ENCODE measurements around the gene KLHDC4. TPM values are rescaled to one million over a fixed set of nuclear protein-coding genes. Genes with fewer than 3 reads are reported as not detected.

KLHDC4 gene
- polyA plus RNA-seq, 1 of the 3 experiments (the other 2 are of a cell fraction): 51.2 TPM

DNA sequence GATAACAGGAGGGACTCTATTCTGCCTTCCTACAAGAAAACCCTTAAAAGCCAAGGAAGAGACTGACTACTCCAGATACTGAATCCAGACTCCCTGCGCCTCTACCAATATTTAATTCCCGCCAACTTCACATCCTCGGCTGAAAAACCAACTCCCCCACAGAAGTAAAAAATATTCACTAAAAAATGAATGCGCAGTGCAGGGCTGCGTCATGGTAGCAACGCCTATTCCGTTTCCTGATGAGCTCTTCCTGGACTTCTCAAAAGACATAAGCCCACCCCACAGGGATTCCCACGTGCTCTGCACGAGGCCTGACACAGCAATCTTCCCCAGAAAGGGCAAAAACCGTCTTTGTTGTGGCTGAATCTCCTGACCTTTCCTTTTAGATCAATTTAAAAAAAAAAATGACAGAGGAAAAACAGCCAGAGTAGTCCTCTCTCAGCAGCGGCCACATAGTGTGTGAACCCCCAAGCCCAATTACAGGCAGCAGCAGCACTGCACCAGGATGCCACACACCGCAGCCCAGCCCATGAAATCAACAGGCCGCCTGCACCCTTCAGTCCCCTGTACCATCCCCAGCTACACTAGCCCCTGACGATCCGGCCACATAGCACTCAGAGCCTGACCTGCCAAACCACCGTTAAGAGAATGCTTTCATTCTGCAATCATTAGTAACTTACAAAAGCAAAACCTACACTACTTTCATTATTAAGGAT is 23.9 kb downstream of the KLHDC4 start:
- H3K27me3 ChIP-seq (ENCODE audit: insufficient read depth): no peaks in the 10 kb centered on the region
- CTCF ChIA-PET: interaction anchor here (1.0 kb wide), 1 partner anchor 38 kb away, joined by 3 read pairs; no protein-coding TSS in a partner anchor
- H3K9me2 ChIP-seq: no peaks in the 10 kb centered on the region
- H3K79me2 ChIP-seq (ENCODE audit: insufficient read depth): peaks cover 4% of the 10 kb centered on the region; the same call in 1 of the 2 replicates
- no peaks in the 10 kb centered on the region for H4K20me1 ChIP-seq (ENCODE audit: insufficient read depth)
- no peaks in the 10 kb centered on the region for H3F3A ChIP-seq (replicated peaks; ENCODE audit: insufficient read depth)
- WGBS (ENCODE audit: low lambda C conversion rate): 95% methylated on average over 15 of the region's 16 CpGs
- H3K9me3 ChIP-seq: no peaks in the 10 kb centered on the region
- POLR2A ChIA-PET: no interaction called here
- no peak overlapping the region for H3K4me3 ChIP-seq (ENCODE audit: low read depth in 2 of 2, low read length in 1 of 2)
- H3K27ac ChIP-seq (ENCODE audit: low read depth in 2 of 2, low read length in 1 of 2): no peak overlapping the region
- no peak overlapping the region for H3K4me2 ChIP-seq
- no peak overlapping the region for H3K9ac ChIP-seq
- TF ChIP-seq MXI1 (IDR thresholded peaks at IDR 0.05; ENCODE audit: low read depth, low read length): no peak
- no peak for TF ChIP-seq EZH2phosphoT487 (IDR thresholded peaks at IDR 0.05; ENCODE audit: borderline replicate concordance, low read depth)
- TF ChIP-seq, protein P1, sequence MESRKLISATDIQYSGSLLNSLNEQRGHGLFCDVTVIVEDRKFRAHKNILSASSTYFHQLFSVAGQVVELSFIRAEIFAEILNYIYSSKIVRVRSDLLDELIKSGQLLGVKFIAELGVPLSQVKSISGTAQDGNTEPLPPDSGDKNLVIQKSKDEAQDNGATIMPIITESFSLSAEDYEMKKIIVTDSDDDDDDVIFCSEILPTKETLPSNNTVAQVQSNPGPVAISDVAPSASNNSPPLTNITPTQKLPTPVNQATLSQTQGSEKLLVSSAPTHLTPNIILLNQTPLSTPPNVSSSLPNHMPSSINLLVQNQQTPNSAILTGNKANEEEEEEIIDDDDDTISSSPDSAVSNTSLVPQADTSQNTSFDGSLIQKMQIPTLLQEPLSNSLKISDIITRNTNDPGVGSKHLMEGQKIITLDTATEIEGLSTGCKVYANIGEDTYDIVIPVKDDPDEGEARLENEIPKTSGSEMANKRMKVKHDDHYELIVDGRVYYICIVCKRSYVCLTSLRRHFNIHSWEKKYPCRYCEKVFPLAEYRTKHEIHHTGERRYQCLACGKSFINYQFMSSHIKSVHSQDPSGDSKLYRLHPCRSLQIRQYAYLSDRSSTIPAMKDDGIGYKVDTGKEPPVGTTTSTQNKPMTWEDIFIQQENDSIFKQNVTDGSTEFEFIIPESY (IDR thresholded peaks at IDR 0.05; ENCODE audit: borderline replicate concordance, low read depth): no peak
- no peak for TF ChIP-seq RCOR1 (IDR thresholded peaks at IDR 0.05; ENCODE audit: low read length)
- TF ChIP-seq, protein P2, sequence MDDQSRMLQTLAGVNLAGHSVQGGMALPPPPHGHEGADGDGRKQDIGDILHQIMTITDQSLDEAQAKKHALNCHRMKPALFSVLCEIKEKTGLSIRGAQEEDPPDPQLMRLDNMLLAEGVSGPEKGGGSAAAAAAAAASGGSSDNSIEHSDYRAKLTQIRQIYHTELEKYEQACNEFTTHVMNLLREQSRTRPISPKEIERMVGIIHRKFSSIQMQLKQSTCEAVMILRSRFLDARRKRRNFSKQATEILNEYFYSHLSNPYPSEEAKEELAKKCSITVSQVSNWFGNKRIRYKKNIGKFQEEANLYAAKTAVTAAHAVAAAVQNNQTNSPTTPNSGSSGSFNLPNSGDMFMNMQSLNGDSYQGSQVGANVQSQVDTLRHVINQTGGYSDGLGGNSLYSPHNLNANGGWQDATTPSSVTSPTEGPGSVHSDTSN (IDR thresholded peaks at IDR 0.05): no peak
- no peak for TF ChIP-seq POLR2AphosphoS5 (IDR thresholded peaks at IDR 0.05; ENCODE audit: low read depth, low read length)
- no peak for TF ChIP-seq FOXJ3 (CRISPR knock-in tag; IDR thresholded peaks at IDR 0.05)
- TF ChIP-seq, protein P3, sequence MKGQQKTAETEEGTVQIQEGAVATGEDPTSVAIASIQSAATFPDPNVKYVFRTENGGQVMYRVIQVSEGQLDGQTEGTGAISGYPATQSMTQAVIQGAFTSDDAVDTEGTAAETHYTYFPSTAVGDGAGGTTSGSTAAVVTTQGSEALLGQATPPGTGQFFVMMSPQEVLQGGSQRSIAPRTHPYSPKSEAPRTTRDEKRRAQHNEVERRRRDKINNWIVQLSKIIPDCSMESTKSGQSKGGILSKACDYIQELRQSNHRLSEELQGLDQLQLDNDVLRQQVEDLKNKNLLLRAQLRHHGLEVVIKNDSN (IDR thresholded peaks at IDR 0.05; ENCODE audit: borderline replicate concordance, low read depth): no peak
- no peak for TF ChIP-seq JUND (IDR thresholded peaks at IDR 0.05)
- no peak for TF ChIP-seq RAD21 (IDR thresholded peaks at IDR 0.05; ENCODE audit: low read length)
- TF ChIP-seq EP300 (IDR thresholded peaks at IDR 0.05; ENCODE audit: borderline replicate concordance in 1 of 2, low read depth in 1 of 2, low read length in 1 of 2): no peak
- no peak for TF ChIP-seq ELF1 (IDR thresholded peaks at IDR 0.05)
- no peak for TF ChIP-seq TAF1 (IDR thresholded peaks at IDR 0.05; ENCODE audit: borderline replicate concordance, low read depth, low read length)
- TF ChIP-seq SMC3 (IDR thresholded peaks at IDR 0.05; ENCODE audit: low read depth, low read length): no peak
- no peak for TF ChIP-seq CHD2 (IDR thresholded peaks at IDR 0.05; ENCODE audit: low read length, partially characterized antibody)
- no peak for TF ChIP-seq SIN3A (IDR thresholded peaks at IDR 0.05; ENCODE audit: borderline replicate concordance, low read depth, low read length)
- TF ChIP-seq RFX5 (IDR thresholded peaks at IDR 0.05; ENCODE audit: low read length): no peak
- TF ChIP-seq RXRA (IDR thresholded peaks at IDR 0.05; ENCODE audit: borderline replicate concordance, low read depth): no peak
- no peak for TF ChIP-seq NFIC (IDR thresholded peaks at IDR 0.05; ENCODE audit: borderline replicate concordance)
- no peak for TF ChIP-seq YY1 (IDR thresholded peaks at IDR 0.05; ENCODE audit: low read depth)
- H3K4me1 ChIP-seq (ENCODE audit: control insufficient read depth in 1 of 2, insufficient read depth in 2 of 2, low read depth in 1 of 2, low read length in 1 of 2): no peaks in the 10 kb centered on the region
- no peak for DNase-seq
- H2AFZ ChIP-seq (ENCODE audit: low read depth): no peak overlapping the region
- H3K36me3 ChIP-seq (replicated peaks in 1 of 2; ENCODE audit: control insufficient read depth in 1 of 2, insufficient read depth in 2 of 2, low read length in 1 of 2): peaks cover 9 to 29% of the 10 kb centered on the region in 2 experiments

Measured in SK-N-SH (cell line).